ENCODE results near the gene TJAP1. TPM values are rescaled to one million over a fixed set of nuclear protein-coding genes. Genes with fewer than 3 reads are reported as not detected.
"Not testable (repeated sequence)": the region's sequence is repeated elsewhere in the genome, so short reads cannot be mapped to it uniquely, and the experiment has no call there.

Gene TJAP1
- total RNA-seq, 2 experiments from 2014 or later: 30.2 to 32.9 TPM

- H3K27ac Mint-ChIP-seq: no peak overlapping the region
- no peaks in the 10 kb centered on the region for H3K9me3 Mint-ChIP-seq
- no peak overlapping the region for H3K4me3 Mint-ChIP-seq
- H3K4me1 Mint-ChIP-seq (ENCODE audit: low read depth): peaks cover 19% of the 10 kb centered on the region
- no peaks in the 10 kb centered on the region for H3K27me3 Mint-ChIP-seq
- peaks cover 8% of the 10 kb centered on the region for H3K36me3 Mint-ChIP-seq (ENCODE audit: low read depth)
- TF ChIP-seq CTCF (IDR thresholded peaks at IDR 0.05): peak; percentile 32
- ChIA-PET CTCF (interaction anchor here (0.7 to 10.4 kb wide), 4 partner anchors 10 to 267 kb away, joined by 3 to 78 read pairs (median 4); partner anchors contain the start of gene DLK2), POLR2A (interaction anchor here (0.8 to 2.6 kb wide), 2 partner anchors 20 to 216 kb away, joined by 3 to 8 read pairs; partner anchors contain the start of genes POLR1C and YIPF3)
- DNase-seq: peak; percentile 37
- peak; percentile 70 for ATAC-seq
- intact Hi-C loops (cut with micrococcal nuclease): no loop called here
Measured at GRCh38 chr6:43496370-43497128, 19.2 kb downstream of the TJAP1 start.

GRCh38 chr6:43497129-43497396 lies 19.7 kb downstream of the TJAP1 start:
- H3K4me3 Mint-ChIP-seq: no peak overlapping the region
- peaks cover 12% of the 10 kb centered on the region for H3K36me3 Mint-ChIP-seq (ENCODE audit: low read depth)
- peaks cover 19% of the 10 kb centered on the region for H3K4me1 Mint-ChIP-seq (ENCODE audit: low read depth)
- H3K27me3 Mint-ChIP-seq: no peaks in the 10 kb centered on the region
- TF ChIP-seq CTCF (IDR thresholded peaks at IDR 0.05): no peak
- DNase-seq (no peak), ATAC-seq (no peak)
- CTCF ChIA-PET: interaction anchor here (0.9 to 10.4 kb wide), 4 partner anchors 9 to 267 kb away, joined by 3 to 78 read pairs (median 4); partner anchors contain the start of gene DLK2
- POLR2A ChIA-PET: no interaction called here
- H3K9me3 Mint-ChIP-seq: no peaks in the 10 kb centered on the region
- intact Hi-C loops (cut with micrococcal nuclease): no loop called here
- H3K27ac Mint-ChIP-seq: no peak overlapping the region

GRCh38 chr6:43497689-43498088 lies 20.3 kb downstream of the TJAP1 start:
- CTCF ChIA-PET: interaction anchor here (1.2 to 10.4 kb wide), 2 partner anchors 9 to 11 kb away, joined by 3 to 78 read pairs; no protein-coding TSS in a partner anchor
- no peaks in the 10 kb centered on the region for H3K27me3 Mint-ChIP-seq
- POLR2A ChIA-PET: interaction anchor here (0.7 to 1.2 kb wide), 2 partner anchors 12 to 62 kb away, joined by 3 read pairs; partner anchors contain the start of gene LRRC73
- no peak for ATAC-seq
- H3K27ac Mint-ChIP-seq: no peak overlapping the region
- DNase-seq: no peak
- no peak overlapping the region for H3K4me3 Mint-ChIP-seq
- peaks cover 19% of the 10 kb centered on the region for H3K4me1 Mint-ChIP-seq (ENCODE audit: low read depth)
- no peaks in the 10 kb centered on the region for H3K9me3 Mint-ChIP-seq
- TF ChIP-seq CTCF (IDR thresholded peaks at IDR 0.05): no peak
- peaks cover 14% of the 10 kb centered on the region for H3K36me3 Mint-ChIP-seq (ENCODE audit: low read depth)
- intact Hi-C loops (cut with micrococcal nuclease): no loop called here

GRCh38 chr6:43498291-43498690 lies 20.9 kb downstream of the TJAP1 start:
- DNase-seq; ATAC-seq; H3K9me3 Mint-ChIP-seq; intact Hi-C loops (cut with micrococcal nuclease); H3K27me3 Mint-ChIP-seq; H3K27ac Mint-ChIP-seq; H3K4me3 Mint-ChIP-seq: not testable (repeated sequence)
- POLR2A ChIA-PET: interaction anchor here (0.7 to 1.2 kb wide), 2 partner anchors 12 to 63 kb away, joined by 3 read pairs; partner anchors contain the start of gene LRRC73
- Mint-ChIP-seq H3K36me3 (ENCODE audit: low read depth) (peaks cover 16% of the 10 kb centered on the region), H3K4me1 (ENCODE audit: low read depth) (peaks cover 16% of the 10 kb centered on the region)
- CTCF ChIA-PET: interaction anchor here (1.2 to 10.4 kb wide), 2 partner anchors 8 to 11 kb away, joined by 3 to 78 read pairs; no protein-coding TSS in a partner anchor

- Mint-ChIP-seq H3K36me3 (ENCODE audit: low read depth) (peaks cover 24% of the 10 kb centered on the region), H3K27ac (no peak overlapping the region), H3K4me3 (no peak overlapping the region), H3K27me3 (no peaks in the 10 kb centered on the region), H3K9me3 (no peaks in the 10 kb centered on the region), H3K4me1 (ENCODE audit: low read depth) (peaks cover 8% of the 10 kb centered on the region)
- POLR2A ChIA-PET: interaction anchor here (0.9 to 1.2 kb wide), 3 partner anchors 9 to 11 kb away, joined by 3 to 4 read pairs (median 3); partner anchors contain the start of gene LRRC73
- intact Hi-C loops (cut with micrococcal nuclease): no loop called here
- no peak for TF ChIP-seq CTCF (IDR thresholded peaks at IDR 0.05)
- no peak for DNase-seq
- CTCF ChIA-PET: interaction anchor here (0.9 to 10.4 kb wide), 2 partner anchors 7 to 8 kb away, joined by 3 to 78 read pairs; no protein-coding TSS in a partner anchor
- ATAC-seq: no peak
Measured at GRCh38 chr6:43499028-43499815, 21.9 kb downstream of the TJAP1 start.
